Endometrial microvascular endothelial cells (primary cell): ENCODE results near the gene KCNQ2. TPM values are rescaled to one million over a fixed set of nuclear protein-coding genes. Genes with fewer than 3 reads are reported as not detected.
"Not testable (repeated sequence)": the region's sequence is repeated elsewhere in the genome, so short reads cannot be mapped to it uniquely, and the experiment has no call there.

Experiments
- in situ Hi-C: cut with HindIII; loops from 2 replicates; pipeline ENCODE4 v1.10.0; 2017; ENCODE audit warnings: low sequenced_read_pairs, low pct_unique_long_range_greater_than_20kb; ENCODE audit errors: inconsistent ontology term
- total RNA-seq: library from RNA; depleted of rRNA; stranded (reverse); fragments of >200 nt; gene quantifications from one replicate; pipeline ENCODE4 v1.2.3, GENCODE V29; 2015; ENCODE audit errors: inconsistent ontology term

The KCNQ2 gene
- not detected for total RNA-seq

DNA sequence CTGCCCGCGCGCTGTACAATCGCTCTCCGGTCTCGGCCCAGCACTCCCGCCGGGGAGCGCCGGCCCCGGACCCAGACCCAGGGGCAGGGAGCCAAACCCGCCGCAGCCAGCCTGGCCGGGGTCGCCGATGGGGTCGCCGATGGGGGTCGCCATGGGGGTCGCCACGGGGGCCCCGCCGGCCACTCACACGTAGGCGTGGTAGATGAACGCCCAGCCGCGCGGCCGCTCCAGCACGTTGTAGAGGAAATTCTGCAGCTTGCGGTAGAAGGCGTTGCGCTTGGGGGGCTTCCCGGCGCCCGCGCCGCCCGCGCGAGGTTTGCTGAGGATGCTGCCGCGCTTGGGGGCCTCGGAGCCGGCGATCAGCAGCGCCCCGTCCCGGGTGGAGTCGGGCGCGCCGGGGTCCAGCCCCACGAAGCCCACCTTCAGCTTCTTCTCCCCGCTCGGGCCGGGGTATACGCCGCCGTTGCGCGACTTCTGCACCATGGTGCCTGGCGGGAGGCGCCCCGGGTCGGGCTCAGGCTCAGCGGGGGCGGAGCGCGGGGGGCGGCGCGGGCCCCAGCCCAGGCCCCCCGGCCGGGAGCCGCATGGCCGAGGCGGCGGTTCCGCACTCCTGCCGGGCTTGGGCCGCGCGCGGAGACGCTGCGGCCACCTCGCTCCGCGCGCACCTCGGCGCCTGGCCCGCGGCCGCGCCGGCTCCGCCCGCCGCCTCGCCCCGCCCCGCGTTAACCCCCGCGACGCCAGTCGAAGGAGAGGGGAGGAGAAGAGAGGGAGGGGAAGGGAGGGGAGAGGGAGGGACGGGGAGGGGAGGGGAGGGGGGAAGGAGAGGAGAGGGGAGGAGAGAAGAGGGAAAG is at the start of gene KCNQ2:
Gene KCNQ2 (minus strand): TSS at position 675 of the 851 bp plus-strand sequence. CDS start 192 bp downstream, at position 483.
- in situ Hi-C loops, result no loop called here

DNA sequence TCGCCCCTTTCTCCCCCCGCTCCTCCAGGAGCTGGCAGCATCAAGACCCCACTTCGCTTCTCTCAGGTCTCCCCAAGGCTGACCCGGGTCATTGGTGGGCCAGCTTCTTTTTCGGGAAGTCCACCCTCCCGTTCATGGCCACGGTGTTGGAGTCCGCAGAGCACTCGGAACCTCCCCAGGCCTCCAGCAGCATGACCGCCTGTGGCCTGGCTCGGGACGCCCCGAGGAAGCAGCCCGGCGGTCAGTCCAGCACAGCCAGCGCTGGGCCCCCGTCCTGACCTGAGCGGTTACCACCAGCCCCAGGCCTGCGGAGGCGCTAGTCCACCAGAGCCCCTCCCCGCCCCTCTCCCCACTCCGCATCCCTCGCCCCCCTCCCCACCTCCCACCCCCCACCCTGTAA is 49.1 kb upstream of the KCNQ2 start:
- in situ Hi-C loops, result no loop called here

DNA sequence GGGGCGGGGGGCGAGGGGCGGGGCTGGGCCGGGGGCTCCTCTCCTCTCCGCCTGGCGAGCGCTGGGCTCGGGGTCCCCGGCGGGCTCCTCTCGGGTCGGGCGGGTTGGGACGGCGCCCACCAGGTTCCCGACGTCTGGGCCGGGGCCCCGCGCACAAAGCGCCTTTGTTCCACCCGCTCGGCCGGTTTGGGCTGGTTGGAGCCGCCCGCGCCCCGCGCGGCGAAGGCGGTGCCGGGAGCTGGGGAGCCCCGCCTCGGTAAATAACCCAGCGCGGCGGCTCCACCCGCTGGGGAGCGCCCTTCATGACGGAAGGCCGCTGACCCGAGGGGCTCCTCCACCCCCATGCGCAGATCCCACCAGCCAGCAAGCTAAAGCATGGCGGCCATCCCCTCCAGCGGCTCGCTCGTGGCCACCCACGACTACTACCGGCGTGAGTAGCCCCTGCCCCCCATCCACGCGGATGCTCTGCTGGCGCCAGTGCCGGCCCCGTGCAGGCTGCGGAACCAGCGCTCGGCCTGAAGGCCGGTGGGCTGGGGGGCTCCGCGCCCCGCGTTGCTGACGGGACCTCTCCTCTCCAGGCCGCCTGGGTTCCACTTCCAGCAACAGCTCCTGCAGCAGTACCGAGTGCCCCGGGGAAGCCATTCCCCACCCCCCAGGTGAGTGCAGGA is 48.6 kb upstream of the KCNQ2 start:
- in situ Hi-C loops, result no loop called here

DNA sequence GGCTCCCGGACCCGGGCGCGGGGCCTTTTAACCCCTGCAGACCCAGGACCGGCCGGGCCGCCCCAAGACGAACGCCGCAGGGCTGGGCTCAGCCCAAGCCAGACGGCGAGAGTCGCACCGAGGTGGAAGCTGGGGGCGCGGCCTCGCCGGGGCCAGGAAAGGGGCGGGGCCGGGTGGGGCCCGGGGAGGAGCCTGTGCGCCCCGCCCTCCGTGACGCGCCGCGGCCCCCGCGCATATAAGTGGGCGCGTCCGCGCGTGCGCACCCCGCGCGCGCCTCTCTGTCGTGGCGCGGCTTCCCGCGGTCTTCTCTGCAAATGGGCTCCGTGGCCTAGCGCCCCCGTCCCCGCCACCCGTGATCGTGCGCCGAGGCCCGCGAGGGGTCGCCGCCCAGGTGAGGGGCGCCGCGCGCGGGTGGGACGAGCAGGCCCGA is 48.1 kb upstream of the KCNQ2 start, which contains the start of gene PPDPF:
Gene PPDPF (plus strand): TSS at position 262 of the 430 bp plus-strand sequence. CDS start 544 bp downstream, outside the sequence.
- in situ Hi-C loops, result no loop called here

DNA sequence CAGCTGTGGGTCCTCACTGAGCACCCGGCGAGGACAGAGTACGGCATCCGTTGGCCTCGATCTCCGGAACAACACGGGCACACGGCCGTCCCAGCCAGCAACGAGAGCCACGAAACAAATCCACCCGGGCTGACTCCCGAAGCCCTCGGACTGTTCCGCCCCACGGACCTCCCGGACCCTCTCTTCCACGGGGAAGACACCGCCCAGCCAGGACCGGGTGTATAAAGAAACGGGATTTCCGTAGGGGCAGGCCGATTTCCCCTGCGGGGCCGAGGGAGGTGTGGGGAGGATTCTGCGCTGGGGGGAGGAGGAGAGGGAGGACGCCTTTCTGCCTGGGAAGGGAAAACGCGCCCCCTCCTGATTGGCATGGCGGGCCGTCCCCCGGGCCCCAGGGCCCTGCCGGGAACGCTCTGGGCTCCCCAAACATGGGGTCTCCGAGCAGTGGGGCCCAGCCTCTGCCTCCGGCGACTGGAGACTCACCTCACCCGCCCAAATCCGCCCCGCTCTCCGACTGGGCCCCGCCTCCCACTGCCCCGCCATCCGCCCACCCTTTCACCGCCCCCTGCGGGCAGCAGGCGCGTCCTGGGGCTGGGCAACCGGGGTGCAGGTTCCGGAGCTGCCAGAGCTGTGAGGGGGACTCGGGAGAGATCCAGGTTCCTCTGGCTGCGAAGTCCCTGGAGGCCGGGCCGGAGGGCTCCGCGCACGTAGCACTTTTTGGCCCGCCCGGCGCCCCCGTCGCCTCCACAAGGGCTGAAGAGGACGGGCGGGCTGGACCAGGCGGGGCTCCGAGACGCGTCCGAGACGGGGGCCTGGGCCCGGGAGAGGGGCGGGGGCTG is 47.4 kb upstream of the KCNQ2 start:
- in situ Hi-C loops, result no loop called here

DNA sequence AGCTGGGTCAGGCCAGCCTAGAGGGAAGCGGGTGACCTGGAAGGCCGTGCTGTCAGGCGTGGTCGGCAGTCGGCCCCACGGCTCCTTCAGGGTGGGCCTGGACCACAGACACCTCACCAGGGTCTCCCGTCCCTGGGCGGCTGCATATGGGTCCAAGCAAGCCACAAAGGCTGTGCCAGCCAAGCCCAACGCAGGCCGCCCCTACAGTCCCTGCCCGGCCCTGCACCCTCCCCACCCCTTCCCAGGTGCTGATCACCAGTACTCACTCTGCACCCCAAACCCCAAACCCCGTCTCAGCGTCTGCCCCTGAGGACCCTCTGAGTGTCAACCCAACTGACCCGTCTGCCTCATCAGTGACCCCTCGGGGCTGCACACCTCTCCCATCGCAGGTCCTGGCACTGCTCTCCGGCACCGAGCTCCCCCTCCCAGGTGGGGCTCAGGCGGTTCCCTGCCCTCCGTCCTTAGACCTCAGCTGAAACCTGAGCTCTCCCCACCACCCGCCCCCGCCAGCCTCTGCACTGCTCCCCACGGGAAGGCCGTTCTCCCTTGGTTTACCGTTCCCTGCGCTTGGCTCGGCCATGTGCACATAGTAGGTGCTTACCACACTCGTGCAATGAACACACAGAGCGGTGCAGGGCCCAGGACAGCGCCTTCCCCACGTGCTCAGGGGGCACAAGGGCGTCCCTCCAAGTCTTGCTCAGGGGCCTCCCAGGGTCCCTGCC is 46.7 kb upstream of the KCNQ2 start:
- in situ Hi-C loops, result no loop called here

DNA sequence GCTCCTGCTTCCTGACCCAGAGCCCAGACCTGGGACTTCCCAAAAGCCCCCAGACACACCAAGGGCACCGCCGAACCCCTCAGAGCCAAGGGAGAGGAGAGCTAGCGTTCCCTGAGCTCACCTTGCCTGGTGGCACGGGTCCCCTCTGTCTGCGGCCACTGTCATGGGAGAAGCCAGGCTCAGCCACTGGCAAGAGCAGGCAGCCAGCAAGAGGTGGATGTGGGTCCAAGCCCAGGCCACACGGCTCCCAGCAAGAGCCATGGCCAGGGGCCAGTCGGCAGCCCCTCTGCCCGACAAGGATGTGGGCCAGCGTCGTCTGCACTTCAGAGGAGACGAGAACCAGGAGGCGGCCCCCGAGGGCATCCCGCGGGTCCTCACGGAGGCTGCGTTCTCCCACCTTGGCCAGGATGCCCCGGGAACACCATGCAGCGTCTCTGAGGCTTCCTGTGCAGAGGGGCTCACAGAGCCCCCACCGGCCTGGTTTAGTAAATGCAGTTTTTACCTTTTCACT is 46.0 kb upstream of the KCNQ2 start:
- in situ Hi-C loops, result no loop called here

DNA sequence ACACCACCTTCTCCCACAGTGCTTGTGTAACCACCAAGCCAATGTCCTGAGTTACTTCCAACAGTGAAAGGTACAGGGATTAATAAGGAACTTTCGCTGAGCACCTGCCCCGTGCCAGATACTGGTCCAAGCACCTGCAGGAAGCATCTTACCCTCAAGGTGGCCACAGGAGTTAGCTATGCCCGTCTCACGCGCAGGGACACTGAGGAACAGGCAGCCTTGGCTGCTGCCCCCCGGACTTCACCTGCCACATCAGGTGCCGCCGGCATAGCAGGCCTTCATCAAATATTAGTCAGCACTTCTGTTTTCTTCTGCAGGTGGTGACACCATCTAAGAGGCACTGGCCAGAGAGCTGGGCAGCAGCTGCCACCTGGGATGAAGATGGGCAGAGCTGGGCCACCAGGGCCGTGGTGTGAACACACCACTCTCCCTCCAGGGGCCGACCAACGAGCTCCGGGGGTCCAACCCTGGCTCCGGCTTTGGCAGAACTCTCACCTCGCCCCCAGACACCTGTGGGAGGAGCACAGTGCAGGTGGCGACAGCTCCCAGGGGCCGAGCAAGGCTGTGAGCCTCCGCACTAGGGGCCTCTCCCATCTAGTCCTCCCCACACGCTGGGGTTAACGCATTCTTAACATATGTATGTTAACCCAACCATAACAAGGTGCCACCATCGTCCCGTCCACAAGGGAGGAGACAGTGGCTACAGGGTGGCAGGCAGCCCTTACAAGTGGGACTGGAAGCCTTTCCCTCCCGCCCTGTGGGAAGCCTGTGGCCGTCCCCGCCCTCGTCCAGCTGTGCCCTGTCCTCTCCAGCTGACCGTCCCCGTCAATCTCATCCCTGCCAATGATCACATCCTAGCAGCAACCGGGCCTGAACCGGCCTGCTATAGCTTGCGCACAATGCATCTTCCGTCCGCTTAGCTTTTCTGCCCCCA is 45.2 kb upstream of the KCNQ2 start:
- in situ Hi-C loops, result no loop called here

DNA sequence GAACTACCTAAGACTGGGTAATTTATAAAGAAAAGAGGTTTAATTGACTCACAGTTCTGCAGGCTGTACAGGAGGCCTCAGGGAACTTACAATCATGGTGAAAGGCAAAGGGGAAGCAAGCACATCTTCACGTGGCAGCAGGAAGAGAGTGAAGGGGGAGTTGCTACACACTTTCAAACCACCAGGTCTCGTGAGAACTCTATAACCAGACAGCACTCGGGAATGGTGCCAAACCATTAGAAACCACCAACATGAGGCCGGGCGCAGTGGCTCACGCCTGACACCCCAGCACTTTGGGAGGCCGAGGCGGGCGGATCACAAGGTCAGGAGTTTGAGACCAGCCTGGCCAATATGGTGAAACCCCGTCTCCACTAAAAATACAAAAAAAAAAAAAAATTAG is 42.1 kb upstream of the KCNQ2 start:
- in situ Hi-C loops, result not testable (repeated sequence)

DNA sequence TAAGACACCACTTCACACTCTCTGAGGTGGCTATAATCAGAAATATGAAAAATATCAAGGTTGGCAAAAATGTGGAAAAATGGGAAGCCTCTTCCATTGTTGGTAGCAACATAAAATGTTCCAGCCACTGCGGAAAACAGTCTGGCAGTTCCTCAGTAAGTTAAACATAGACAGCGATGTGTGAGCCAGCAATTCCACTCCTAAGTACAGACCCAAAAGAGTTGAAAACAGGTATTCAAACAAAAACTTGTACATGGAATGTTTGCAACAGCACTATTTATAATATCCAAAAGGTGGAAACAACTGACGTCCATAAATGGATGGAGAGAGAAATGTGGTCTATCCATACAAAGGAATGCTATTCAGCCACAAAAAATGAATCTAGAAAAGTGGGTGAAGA is 40.8 kb upstream of the KCNQ2 start:
- in situ Hi-C loops, result no loop called here

DNA sequence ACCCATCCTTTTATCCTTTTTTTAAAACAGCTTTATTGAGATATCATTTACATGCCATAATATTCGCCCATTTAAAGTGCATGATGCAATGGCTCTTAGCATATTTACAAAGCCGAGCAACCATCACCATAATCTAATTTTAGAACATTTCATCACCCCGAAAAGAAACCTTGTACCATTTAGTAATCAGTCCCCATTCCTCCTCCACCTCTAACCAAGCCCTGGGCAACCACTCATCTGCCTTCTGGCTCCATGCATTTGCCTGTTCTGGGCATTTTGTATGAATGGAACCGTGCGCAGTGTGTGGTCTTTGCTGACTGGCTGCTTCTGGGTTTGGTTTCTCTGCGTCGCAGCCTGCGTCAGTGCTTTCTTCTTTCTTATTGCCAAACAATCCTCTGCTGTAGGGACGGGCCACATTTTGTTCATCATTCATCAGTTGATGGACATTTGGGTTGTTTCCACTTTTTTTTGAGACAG is 36.7 kb upstream of the KCNQ2 start:
- in situ Hi-C loops, result no loop called here

DNA sequence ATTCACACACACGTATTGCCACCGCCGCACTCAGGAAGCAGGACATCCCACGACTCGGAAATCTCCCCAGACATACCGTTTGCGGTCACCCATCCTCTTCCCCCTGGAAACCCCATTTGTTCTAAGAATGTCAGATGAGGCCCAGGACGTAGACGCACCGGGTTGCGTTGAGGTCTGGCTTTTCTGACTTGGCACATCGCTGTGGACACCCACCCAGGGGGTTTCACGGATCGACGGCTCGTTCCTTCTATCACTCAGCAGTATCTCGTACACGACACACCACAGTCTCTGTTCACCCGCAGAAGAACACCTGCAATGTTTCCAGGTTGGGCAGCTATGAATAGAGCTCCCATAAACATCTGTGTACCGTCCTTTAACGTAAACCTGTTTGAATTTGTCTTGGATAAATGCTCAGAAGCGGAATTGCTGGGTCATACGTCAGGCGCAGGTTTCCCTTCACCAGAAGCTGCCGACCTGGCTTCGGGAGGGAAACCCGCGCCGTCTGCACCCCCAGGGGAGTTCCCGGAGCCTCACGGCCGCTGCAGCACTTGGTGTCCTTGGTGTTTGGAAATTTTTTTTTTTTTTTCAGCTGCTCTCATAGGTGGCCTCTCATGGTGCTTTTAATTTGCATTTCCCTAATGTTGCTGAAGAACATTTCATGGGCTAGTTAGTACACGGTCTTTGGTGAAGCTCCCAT is 35.8 kb upstream of the KCNQ2 start:
- in situ Hi-C loops, result no loop called here

DNA sequence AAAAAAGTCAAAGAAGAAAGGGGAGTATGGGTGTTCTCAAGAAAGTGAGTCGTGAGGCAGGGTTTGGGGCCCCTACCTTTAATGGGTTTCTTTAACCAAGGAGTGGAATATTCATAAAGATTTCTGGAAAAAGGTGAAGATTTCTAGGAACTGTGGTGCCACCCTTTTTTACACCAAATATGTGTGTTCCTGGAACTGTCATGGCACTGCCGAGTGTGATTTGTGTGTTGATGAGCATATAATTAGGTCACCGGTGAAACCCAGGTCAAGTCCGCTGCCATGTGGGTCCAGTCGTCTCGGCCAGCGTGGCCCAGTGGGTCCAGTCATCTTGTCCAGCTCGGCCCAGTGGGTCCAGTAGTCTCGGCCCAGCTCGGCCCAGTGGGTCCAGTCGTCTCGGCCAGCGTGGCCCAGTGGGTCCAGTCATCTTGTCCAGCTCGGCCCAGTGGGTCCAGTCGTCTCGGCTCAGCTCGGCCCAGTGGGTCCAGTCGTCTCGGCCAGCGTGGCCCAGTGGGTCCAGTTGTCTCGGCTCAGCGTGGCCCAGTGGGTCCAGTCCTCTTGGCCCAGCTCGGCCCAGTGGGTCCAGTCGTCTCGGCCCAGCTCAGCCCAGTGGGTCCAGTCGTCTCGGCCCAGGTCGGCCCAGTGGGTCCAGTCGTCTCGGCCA is 34.8 kb upstream of the KCNQ2 start:
- in situ Hi-C loops, result no loop called here

DNA sequence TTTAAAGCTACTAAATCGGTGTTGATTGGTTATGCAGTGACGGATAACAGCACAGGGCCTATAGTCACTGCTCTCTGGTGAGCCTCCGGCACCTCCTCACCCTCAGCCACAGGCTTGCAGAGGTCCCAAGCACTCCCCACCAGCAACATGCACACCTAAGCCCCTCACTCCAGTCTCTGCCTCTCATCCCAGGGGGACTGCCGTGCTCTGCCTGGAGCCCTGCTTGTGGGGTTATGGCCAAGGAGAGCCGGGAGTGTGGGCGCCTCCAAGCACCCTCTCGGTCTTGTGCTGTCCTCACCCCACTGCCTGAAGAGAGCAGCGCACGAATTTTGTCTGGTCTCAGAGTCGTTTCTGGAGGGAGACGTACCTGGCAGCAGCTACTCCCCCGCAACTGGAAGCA is 33.3 kb upstream of the KCNQ2 start:
- in situ Hi-C loops, result no loop called here

DNA sequence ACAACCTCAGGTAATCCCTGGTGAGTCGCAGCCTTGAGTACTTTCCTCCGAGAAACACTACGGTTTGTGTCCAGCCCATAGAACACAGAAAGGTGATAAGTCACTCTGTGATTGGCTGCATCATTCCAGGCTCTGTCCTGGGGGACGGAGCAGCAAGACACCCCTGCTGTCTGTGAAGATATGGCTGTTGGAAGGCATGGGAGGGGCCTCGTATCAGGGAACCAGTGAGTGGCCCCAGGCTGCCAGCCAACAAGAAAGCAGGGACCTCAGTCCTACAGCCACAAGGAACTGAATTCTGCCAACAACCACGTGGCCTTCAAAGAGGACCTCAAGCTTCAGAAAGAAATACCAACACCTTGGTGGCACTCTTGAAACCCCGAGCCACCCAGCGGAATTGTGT is 32.8 kb upstream of the KCNQ2 start:
- in situ Hi-C loops, result no loop called here

DNA sequence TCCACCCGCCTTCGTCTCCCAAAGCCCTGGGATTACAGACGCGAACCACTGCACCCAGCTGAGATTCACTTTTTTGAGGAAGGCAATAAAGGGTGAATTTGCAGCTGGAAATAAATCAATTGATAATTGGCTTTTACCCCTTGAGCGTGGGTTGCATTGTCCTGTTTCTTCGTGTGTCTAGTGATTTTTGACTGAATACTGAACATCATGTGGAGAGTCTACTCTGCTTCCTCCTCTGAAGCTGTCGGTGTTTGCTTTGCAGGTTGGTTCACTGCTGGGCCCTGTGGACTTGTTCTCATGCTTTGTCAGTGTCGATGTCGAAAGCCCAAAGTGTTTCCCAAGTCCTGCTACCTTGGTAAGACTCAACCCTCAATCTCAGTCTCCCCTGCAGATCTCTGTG is 32.2 kb upstream of the KCNQ2 start:
- in situ Hi-C loops, result no loop called here
